Mesendoderm (in vitro differentiated cells): ENCODE data around the gene ADAM12.
"Not testable (repeated sequence)": the region's sequence is repeated elsewhere in the genome, so short reads cannot be mapped to it uniquely, and the experiment has no call there.

ENCODE experiments used
- DNase-seq: peaks from one replicate; pipeline ENCODE4 v3.0.0; 2013
- H2AK5ac ChIP-seq: 2 replicates; pipeline ENCODE4 v1.6.1; 2013; ENCODE audit warnings: low read length, inconsistent platforms
- H2BK120ac ChIP-seq: 2 replicates; pipeline ENCODE4 v1.6.1; 2013; ENCODE audit warnings: low read depth, mild to moderate bottlenecking, low read length, moderate library complexity, mixed read lengths
- H2BK15ac ChIP-seq: replicated peaks from 2 replicates; pipeline ENCODE4 v1.6.1; 2013; ENCODE audit warnings: low read depth, mild to moderate bottlenecking, moderate library complexity
- H2BK5ac ChIP-seq: 2 replicates; pipeline ENCODE4 v1.6.1; 2013; ENCODE audit warnings: low read length, inconsistent platforms
- H3K18ac ChIP-seq: 2 replicates; pipeline ENCODE4 v1.6.1; 2013; ENCODE audit warnings: mild to moderate bottlenecking, low read length, mixed read lengths
- H3K23ac ChIP-seq: one replicate; pipeline ENCODE4 v1.6.1; 2013; ENCODE audit warnings: low read length
- H3K27ac ChIP-seq: 2 replicates; pipeline ENCODE4 v1.5.1; 2013; ENCODE audit warnings: low read depth, mild to moderate bottlenecking, inconsistent platforms, low read length, moderate library complexity
- H3K27me3 ChIP-seq: 2 replicates; pipeline ENCODE4 v1.6.1; 2013; ENCODE audit warnings: low read length, control low read depth, mild to moderate bottlenecking, inconsistent platforms; ENCODE audit not compliant: insufficient read depth, poor library complexity
- H3K36me3 ChIP-seq: 2 replicates; pipeline ENCODE4 v1.6.1; 2013; ENCODE audit warnings: low read length, inconsistent platforms; ENCODE audit not compliant: control insufficient read depth, insufficient read depth
- H3K4ac ChIP-seq: one replicate; pipeline ENCODE4 v1.6.1; 2013; ENCODE audit warnings: low read depth, mild to moderate bottlenecking, low read length, moderate library complexity
- H3K4me1 ChIP-seq: 2 replicates; pipeline ENCODE4 v1.6.1; 2013; ENCODE audit warnings: low read depth, low read length, inconsistent platforms; ENCODE audit not compliant: control insufficient read depth
- H3K4me2 ChIP-seq: 2 replicates; pipeline ENCODE4 v1.6.1; 2013; ENCODE audit warnings: low read length
- H3K4me3 ChIP-seq: 2 replicates; pipeline ENCODE4 v1.5.1; 2013; ENCODE audit warnings: mild to moderate bottlenecking, low read length
- H3K56ac ChIP-seq: one replicate; pipeline ENCODE4 v1.6.1; 2013; ENCODE audit warnings: low read length
- H3K79me1 ChIP-seq: 2 replicates; pipeline ENCODE4 v1.6.1; 2013; ENCODE audit warnings: low read length, inconsistent platforms
- H3K79me2 ChIP-seq: 2 replicates; pipeline ENCODE4 v1.6.1; 2013; ENCODE audit warnings: mild to moderate bottlenecking, low read length; ENCODE audit not compliant: control insufficient read depth, insufficient read depth
- H3K9ac ChIP-seq: 2 replicates; pipeline ENCODE4 v1.6.1; 2013; ENCODE audit warnings: low read length, inconsistent platforms
- H4K5ac ChIP-seq: one replicate; pipeline ENCODE4 v1.6.1; 2013; ENCODE audit warnings: low read length
- H4K8ac ChIP-seq: one replicate; pipeline ENCODE4 v1.6.1; 2013; ENCODE audit warnings: low read depth, mild to moderate bottlenecking, control low read depth, low read length, moderate library complexity
- WGBS: extraction: QIAGEN DNeasy Blood & Tissue Kit; methylation state at CpG from one replicate; pipeline ENCODE4 v1.1.7; 2013; ENCODE audit warnings: low lambda C conversion rate, missing lambda C conversion rate; ENCODE audit not compliant: insufficient coverage; ENCODE audit errors: extremely low coverage; 5-methylcytosine and 5-hydroxymethylcytosine counted together

The ADAM12 gene

GRCh38 chr10:126175641-126176262 lies 212.5 kb downstream of the ADAM12 start:
- Histone ChIP-seq H3K4me3 (no peak overlapping the region), H3K27me3 (no peaks in the 10 kb centered on the region), H3K18ac (no peak overlapping the region), H3K79me1 (no peaks in the 10 kb centered on the region), H2AK5ac (no peak overlapping the region), H4K5ac (no peak overlapping the region), H3K79me2 (no peaks in the 10 kb centered on the region), H3K9ac (no peak overlapping the region), H3K27ac (no peak overlapping the region), H3K56ac (no peak overlapping the region), H2BK5ac (no peak overlapping the region), H3K4me2 (no peak overlapping the region), H4K8ac (no peak overlapping the region), H3K4ac (no peak overlapping the region), H3K36me3 (no peaks in the 10 kb centered on the region), H3K23ac (no peak overlapping the region), H2BK120ac (no peak overlapping the region), H3K4me1 (no peaks in the 10 kb centered on the region), H2BK15ac (no peak overlapping the region)
- WGBS: no CpG with 5 or more reads among the region's 14 CpGs
- DNase-seq: no peak

- not testable (repeated sequence) for H3K36me3 ChIP-seq, H3K27me3 ChIP-seq, H2BK5ac ChIP-seq, H3K23ac ChIP-seq, H3K18ac ChIP-seq, DNase-seq, H3K4me2 ChIP-seq, H3K56ac ChIP-seq, H3K4me1 ChIP-seq, H3K27ac ChIP-seq, H2BK120ac ChIP-seq, H3K9ac ChIP-seq, H4K5ac ChIP-seq, H3K4me3 ChIP-seq, H4K8ac ChIP-seq, H3K79me2 ChIP-seq, H2BK15ac ChIP-seq, H2AK5ac ChIP-seq, H3K4ac ChIP-seq, H3K79me1 ChIP-seq
- no CpG with 5 or more reads among the region's 1 CpG for WGBS
These were observed 215.5 kb downstream of the ADAM12 start for GRCh38 chr10:126172755-126173154.

- H3K27ac ChIP-seq: no peak overlapping the region
- no peaks in the 10 kb centered on the region for H3K36me3 ChIP-seq
- no peak overlapping the region for H3K4ac ChIP-seq
- H2BK120ac ChIP-seq: no peak overlapping the region
- H3K79me1 ChIP-seq: no peaks in the 10 kb centered on the region
- no peak overlapping the region for H3K4me3 ChIP-seq
- H2BK15ac ChIP-seq: no peak overlapping the region
- H3K4me1 ChIP-seq: no peaks in the 10 kb centered on the region
- H3K27me3 ChIP-seq: no peaks in the 10 kb centered on the region
- H3K79me2 ChIP-seq: no peaks in the 10 kb centered on the region
- H4K5ac ChIP-seq: no peak overlapping the region
- no peak overlapping the region for H3K56ac ChIP-seq
- H3K9ac ChIP-seq: no peak overlapping the region
- H3K18ac ChIP-seq: no peak overlapping the region
- H2BK5ac ChIP-seq: no peak overlapping the region
- no peak overlapping the region for H4K8ac ChIP-seq
- no peak overlapping the region for H2AK5ac ChIP-seq
- no CpG with 5 or more reads among the region's 5 CpGs for WGBS
- no peak overlapping the region for H3K23ac ChIP-seq
- no peak overlapping the region for H3K4me2 ChIP-seq
- no peak for DNase-seq
These were observed 216.7 kb downstream of the ADAM12 start for GRCh38 chr10:126171555-126171954.

DNA sequence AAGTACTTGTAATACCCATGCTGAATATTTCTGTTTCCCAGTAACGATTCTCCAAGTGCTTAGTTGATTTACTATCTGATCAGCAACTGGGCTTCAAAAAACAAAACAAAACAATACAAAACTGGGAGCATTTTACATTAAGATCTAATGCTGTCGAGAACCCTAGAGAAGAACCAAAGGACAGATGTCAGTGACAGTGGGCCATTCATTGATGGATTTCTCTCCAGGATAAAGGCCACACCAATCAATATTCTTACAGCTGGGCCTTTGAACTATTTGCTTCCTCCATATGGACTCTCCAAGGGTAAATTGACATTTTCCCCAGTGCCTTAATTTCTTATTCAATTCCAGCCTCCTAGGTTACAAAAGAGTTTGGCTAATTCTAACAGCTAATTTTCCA lies 217.5 kb downstream of the ADAM12 start:
- no peak overlapping the region for H3K9ac ChIP-seq
- no peaks in the 10 kb centered on the region for H3K79me2 ChIP-seq
- no peaks in the 10 kb centered on the region for H3K79me1 ChIP-seq
- no peaks in the 10 kb centered on the region for H3K36me3 ChIP-seq
- H3K4me2 ChIP-seq: no peak overlapping the region
- H2AK5ac ChIP-seq: no peak overlapping the region
- no peak overlapping the region for H2BK5ac ChIP-seq
- no CpG with 5 or more reads among the region's 2 CpGs for WGBS
- no peak overlapping the region for H2BK15ac ChIP-seq
- H3K4me3 ChIP-seq: no peak overlapping the region
- no peak overlapping the region for H3K18ac ChIP-seq
- H2BK120ac ChIP-seq: no peak overlapping the region
- no peak overlapping the region for H3K23ac ChIP-seq
- H3K27ac ChIP-seq: no peak overlapping the region
- no peaks in the 10 kb centered on the region for H3K27me3 ChIP-seq
- no peak for DNase-seq
- H3K4me1 ChIP-seq: no peaks in the 10 kb centered on the region
- no peak overlapping the region for H4K5ac ChIP-seq
- H4K8ac ChIP-seq: no peak overlapping the region
- no peak overlapping the region for H3K4ac ChIP-seq
- no peak overlapping the region for H3K56ac ChIP-seq

DNA sequence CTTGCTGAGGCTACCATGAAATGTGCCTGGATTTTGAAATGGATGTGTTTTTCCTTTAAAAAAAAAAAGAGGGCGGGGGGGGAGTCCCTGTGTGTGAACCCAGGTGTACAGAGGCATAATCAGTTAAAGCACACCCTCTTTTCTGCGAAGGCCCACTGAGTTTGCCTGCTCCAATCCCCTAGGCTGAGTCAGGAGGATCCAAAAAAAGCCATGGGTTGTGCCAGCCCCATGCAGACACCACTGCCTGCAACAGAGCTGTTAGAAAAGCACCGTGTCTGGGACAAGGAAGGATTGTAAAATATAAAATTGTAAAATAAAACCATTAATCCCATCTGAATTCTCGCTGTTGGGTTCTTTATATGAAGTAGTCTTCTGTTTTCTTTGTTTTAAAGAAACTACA lies 217.9 kb downstream of the ADAM12 start:
- no peak for DNase-seq
- Histone ChIP-seq H3K36me3 (no peaks in the 10 kb centered on the region), H3K79me2 (no peaks in the 10 kb centered on the region), H2BK120ac (no peak overlapping the region), H3K9ac (no peak overlapping the region), H3K27ac (no peak overlapping the region), H3K4me1 (no peaks in the 10 kb centered on the region), H3K27me3 (no peaks in the 10 kb centered on the region), H3K23ac (no peak overlapping the region), H3K4me2 (no peak overlapping the region), H3K79me1 (no peaks in the 10 kb centered on the region), H2BK5ac (no peak overlapping the region), H4K5ac (no peak overlapping the region), H2BK15ac (no peak overlapping the region), H4K8ac (no peak overlapping the region), H3K56ac (no peak overlapping the region), H3K18ac (no peak overlapping the region), H3K4ac (no peak overlapping the region), H3K4me3 (no peak overlapping the region), H2AK5ac (no peak overlapping the region)
- no CpG with 5 or more reads among the region's 4 CpGs for WGBS

DNA sequence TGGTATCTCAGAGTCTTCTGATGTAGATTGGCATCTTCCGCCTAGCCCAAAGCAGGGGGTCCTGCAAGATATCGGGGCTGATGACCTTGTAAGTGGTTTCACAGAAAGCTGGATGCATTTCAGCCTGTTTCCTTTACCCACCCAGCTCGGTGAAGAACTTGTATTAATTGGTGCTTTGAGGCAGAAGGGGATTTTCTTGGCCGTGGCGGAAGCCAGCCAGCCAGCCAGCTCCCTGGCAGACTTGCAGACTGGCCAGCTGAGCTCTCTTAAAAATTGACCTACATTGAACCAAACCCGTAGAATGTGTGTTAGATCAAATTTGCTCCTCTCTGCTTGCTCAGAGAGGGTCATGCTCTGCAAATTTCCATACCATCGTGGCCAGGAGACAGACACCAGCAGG lies 218.4 kb downstream of the ADAM12 start:
- no peak overlapping the region for H4K5ac ChIP-seq
- no peaks in the 10 kb centered on the region for H3K4me1 ChIP-seq
- no peak overlapping the region for H3K23ac ChIP-seq
- no peak overlapping the region for H2BK15ac ChIP-seq
- H3K4me3 ChIP-seq: no peak overlapping the region
- no peaks in the 10 kb centered on the region for H3K79me2 ChIP-seq
- no peak overlapping the region for H3K9ac ChIP-seq
- H3K79me1 ChIP-seq: no peaks in the 10 kb centered on the region
- no peak overlapping the region for H2BK120ac ChIP-seq
- H2BK5ac ChIP-seq: no peak overlapping the region
- no peak overlapping the region for H3K27ac ChIP-seq
- no peaks in the 10 kb centered on the region for H3K36me3 ChIP-seq
- WGBS: no CpG with 5 or more reads among the region's 7 CpGs
- H3K18ac ChIP-seq: no peak overlapping the region
- H2AK5ac ChIP-seq: no peak overlapping the region
- H3K27me3 ChIP-seq: no peaks in the 10 kb centered on the region
- no peak for DNase-seq
- no peak overlapping the region for H3K4ac ChIP-seq
- no peak overlapping the region for H3K4me2 ChIP-seq
- H3K56ac ChIP-seq: no peak overlapping the region
- H4K8ac ChIP-seq: no peak overlapping the region
